SKM-1 (cell line): ENCODE data around the gene EPN3.

Experiments
- DNase-seq: peaks from one replicate; lab custom pipeline; 2025; ENCODE audit not compliant: unreplicated experiment; lab: John Stamatoyannopoulos, UW

Gene EPN3

DNA sequence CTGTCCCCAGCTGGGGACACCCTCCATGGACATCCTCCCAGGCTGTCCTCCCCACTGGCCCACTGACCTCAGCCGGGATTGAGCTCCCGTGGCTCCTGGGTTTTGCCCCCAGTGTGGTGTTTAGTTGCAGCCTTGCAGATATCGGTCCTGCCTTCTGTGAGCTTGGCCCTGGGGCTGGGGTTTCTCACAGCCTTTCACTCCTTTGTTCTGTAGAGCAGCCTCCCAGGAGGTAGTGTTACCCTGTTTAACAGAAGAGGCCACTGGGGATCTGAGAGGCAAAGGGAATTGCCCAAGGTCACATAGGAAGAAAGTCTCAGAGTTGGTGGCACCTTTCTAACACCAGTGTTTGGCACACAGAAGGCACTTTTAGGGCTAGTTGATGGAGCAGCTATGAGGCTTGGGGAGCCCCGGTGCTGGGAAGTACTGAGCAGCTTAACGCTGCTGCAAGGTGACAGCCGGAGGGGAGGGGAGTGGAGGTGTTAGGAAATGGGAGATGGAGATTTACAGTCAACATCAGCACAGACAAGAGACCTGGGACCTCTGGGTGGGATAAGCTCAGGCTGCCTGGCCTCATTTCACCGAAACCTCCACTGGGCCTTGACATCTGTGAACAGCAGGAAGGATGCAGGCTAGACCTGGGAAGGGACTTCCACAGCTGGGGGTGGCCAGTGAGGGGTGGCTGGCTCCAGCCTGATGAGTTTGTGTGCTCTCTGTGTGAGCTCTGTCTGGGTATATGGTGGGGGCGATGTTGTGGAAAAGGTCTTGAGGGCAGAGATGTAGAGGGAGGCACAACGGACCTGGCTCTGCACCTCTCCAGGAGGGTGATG is 54.1 kb downstream of the EPN3 start:
- no peak for DNase-seq

DNA sequence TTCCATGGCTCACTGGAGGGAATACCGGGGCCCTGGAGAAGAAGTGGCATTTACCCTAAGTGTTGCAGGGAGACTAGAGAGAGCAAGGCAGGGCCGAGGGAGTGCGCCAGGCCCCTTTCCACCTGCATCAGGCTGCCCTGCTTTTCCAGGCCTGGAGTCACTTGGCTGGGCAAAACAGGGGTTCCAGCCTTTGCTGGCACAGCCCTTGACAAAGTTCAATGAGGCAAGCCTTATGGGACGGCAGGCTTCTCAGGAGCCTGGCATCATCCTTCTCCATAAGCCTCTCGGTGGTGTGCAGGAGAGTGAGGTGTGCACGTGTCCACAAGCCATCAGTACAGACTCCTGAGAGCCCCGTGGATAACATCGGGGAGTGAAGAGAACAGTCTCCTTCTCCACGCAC is 55.0 kb downstream of the EPN3 start:
- DNase-seq = no peak

DNA sequence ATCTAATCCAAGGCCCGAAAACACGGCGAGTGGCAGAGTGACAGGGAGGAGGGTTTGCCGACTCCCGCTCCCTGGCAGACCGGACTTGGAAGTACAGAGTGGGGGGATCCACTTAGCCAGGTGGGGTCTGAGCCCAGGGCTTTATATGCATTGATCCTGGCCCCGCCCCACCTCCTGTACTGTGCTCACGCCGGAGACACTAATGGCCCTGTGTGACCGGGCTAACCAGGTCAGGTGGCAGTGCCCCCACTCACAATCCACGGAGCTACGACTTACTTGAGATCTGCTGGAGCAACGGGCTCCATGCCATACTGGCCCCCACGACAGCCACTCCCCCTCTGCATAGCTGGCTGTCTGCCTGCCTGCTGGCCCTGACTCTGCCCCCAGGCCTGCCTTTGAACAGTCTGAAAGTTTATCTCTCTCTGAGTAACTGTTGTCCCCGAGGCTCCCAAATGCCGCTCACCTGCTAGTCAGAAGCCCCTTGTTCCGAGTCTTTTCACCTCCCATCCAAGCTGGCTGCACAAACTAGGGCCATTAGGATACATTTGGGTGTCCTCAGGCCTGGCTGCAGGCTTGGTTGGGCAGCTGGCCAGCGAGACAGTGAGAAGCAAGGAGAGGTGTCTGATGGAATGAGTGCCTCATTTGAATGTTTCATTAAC is 56.0 kb downstream of the EPN3 start:
- no peak for DNase-seq

- no peak for DNase-seq
Measured at GRCh38 chr17:50589095-50589705, 56.7 kb downstream of the EPN3 start.

- DNase-seq = no peak
Measured at GRCh38 chr17:50590946-50591737, 58.6 kb downstream of the EPN3 start.

GRCh38 chr17:50593321-50593720 is 60.8 kb downstream of the EPN3 start:
- no peak for DNase-seq
